Ishikawa (cell line): Measurements from ENCODE around the gene POLR3C.

Experiments used
- EP300 ChIP-seq: IDR thresholded peaks from 2 replicates; pipeline ENCODE4 v1.6.1; 2012; ENCODE audit warnings: borderline replicate concordance
- FOXM1 ChIP-seq: IDR thresholded peaks from 2 replicates; pipeline ENCODE4 v1.6.1; 2012; ENCODE audit warnings: low read depth, borderline replicate concordance
- NFIC ChIP-seq: IDR thresholded peaks from 2 replicates; pipeline ENCODE4 v1.6.1; 2012
- TAF1 ChIP-seq: IDR thresholded peaks from 2 replicates; pipeline ENCODE4 v1.6.1; 2012; ENCODE audit warnings: low read depth, mild to moderate bottlenecking
- TF ChIP-seq, protein P1 (sequence below): IDR thresholded peaks from 2 replicates; pipeline ENCODE4 v1.6.1; 2012

DNA sequence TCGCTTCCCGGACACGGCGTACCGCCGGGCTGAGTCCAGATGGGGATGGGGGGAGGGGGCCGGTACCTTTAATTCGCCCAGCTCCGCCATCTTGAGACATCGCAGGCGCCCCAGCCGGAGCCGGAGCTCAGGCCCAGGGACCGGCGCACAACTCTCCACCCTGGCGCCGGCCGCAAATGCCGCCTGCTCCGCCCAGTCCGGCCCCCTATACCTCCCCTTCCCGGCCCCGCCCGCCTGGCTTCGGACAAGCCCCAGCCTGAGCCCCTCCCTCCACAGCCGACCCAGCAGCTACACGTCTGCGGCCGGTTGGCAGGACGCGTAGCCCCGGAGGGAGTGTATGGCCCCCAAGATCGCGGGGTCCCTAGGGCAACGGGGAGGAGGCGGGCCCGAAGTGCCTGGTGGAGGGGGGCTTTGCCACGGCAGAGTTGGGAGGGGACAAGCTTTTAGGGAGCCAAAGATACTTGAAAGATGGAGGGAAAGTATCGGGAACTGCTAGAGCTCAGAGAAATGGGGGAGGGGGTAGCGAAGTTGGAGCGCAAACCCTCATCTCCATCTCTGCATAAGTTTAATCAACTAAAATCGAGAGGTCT lies 35.0 kb downstream of the POLR3C start, which contains the start of gene PIAS3:
- TF ChIP-seq EP300 = 0 out of 2 replicates have a peak, but pooled peaks have one; percentile 18
- peak; percentile 91 for TF ChIP-seq TAF1
- TF ChIP-seq NFIC = 0 out of 2 replicates have a peak, but pooled peaks have one; percentile 10
- TF ChIP-seq, protein P1, sequence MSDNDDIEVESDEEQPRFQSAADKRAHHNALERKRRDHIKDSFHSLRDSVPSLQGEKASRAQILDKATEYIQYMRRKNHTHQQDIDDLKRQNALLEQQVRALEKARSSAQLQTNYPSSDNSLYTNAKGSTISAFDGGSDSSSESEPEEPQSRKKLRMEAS = no peak
- no peak for TF ChIP-seq FOXM1
